ENCODE results near the gene DYRK1B. TPM values are rescaled to one million over a fixed set of nuclear protein-coding genes. Genes with fewer than 3 reads are reported as not detected.

The DYRK1B gene
- total RNA-seq, 6 experiments from 2014 or later: 2.5 to 6.3 (median 4.4) TPM

DNA sequence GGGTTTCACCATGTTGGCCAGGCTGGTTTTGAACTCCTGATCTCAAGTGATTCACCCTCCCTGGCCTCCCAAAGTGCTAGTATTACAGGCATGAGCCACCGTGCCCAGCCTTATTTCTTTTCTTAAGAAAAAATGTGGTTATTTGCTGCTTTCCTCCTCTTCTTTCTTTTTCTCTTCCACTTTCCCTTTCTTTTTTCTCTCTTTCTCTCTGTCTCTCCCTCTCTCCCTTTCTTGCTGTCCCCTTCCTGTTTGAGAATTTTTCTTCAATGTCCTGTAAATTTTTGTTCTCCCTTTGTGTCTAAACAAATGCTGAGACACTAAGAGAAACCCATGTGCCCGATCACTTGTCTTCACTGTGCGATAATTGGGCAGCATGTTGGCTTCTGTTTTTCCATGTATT lies 53.1 kb downstream of the DYRK1B start:
- TF ChIP-seq POLR2A (IDR thresholded peaks at IDR 0.05): no peak
- TF ChIP-seq, protein P1, sequence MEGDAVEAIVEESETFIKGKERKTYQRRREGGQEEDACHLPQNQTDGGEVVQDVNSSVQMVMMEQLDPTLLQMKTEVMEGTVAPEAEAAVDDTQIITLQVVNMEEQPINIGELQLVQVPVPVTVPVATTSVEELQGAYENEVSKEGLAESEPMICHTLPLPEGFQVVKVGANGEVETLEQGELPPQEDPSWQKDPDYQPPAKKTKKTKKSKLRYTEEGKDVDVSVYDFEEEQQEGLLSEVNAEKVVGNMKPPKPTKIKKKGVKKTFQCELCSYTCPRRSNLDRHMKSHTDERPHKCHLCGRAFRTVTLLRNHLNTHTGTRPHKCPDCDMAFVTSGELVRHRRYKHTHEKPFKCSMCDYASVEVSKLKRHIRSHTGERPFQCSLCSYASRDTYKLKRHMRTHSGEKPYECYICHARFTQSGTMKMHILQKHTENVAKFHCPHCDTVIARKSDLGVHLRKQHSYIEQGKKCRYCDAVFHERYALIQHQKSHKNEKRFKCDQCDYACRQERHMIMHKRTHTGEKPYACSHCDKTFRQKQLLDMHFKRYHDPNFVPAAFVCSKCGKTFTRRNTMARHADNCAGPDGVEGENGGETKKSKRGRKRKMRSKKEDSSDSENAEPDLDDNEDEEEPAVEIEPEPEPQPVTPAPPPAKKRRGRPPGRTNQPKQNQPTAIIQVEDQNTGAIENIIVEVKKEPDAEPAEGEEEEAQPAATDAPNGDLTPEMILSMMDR (IDR thresholded peaks at IDR 0.05): no peak
- 70% methylated on average over 3 of the region's 3 CpGs for WGBS (ENCODE audit: insufficient coverage, low coverage, low lambda C conversion rate, missing lambda C conversion rate)

DNA sequence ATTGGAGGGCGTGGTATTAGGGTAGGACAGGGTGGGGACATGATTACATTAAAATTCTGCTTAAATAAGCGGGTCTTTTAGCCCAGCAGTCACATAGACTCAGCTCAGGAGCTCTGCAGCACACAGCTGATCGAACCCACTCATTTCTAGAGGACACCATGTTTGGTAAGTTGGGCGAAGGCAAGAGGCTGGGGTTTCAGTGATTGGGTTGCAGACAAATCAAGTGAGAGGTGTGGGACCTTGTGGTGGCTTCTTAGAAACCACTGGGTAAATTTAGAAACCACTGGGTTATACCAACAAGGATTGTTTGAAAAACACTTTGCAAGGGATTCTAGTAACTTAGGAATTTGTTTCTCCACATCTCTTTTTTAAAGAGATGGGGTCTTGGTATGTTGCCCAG lies 55.2 kb downstream of the DYRK1B start, which contains the start of gene LEUTX:
LEUTX (plus strand) TSS at position 92 of the 400 bp plus-strand sequence; CDS start at position 159, 67 bp downstream.
- no peak within 1 kb of the TSS for H3K4me3 ChIP-seq
- H3K9me3 ChIP-seq: no peaks in the 10 kb centered on the region
- no peaks in the 10 kb centered on the region for H3K36me3 ChIP-seq
- WGBS (ENCODE audit: insufficient coverage, low coverage, low lambda C conversion rate, missing lambda C conversion rate): 35% methylated on average over 4 of the region's 4 CpGs
- intact Hi-C loops (cut with DNase I): no loop called here
- H3K27me3 ChIP-seq: no peaks in the 10 kb centered on the region
- H3K4me1 ChIP-seq: no peaks in the 10 kb centered on the region
- no peak for TF ChIP-seq POLR2A (IDR thresholded peaks at IDR 0.05)
- TF ChIP-seq, protein P1 (IDR thresholded peaks at IDR 0.05): no peak
- H3K27ac ChIP-seq: no peak within 1 kb of the TSS
- ATAC-seq (no peak), DNase-seq (no peak)

More for the DNA sequence above, 53.1 kb downstream of the DYRK1B start:
- no peak overlapping the region for H3K4me3 ChIP-seq
- H3K27ac ChIP-seq: no peak overlapping the region
- ATAC-seq (no peak), DNase-seq (no peak)
- H3K9me3 ChIP-seq: no peaks in the 10 kb centered on the region
- no peaks in the 10 kb centered on the region for H3K27me3 ChIP-seq
- no peaks in the 10 kb centered on the region for H3K36me3 ChIP-seq
- intact Hi-C loops (cut with DNase I): no loop called here
- H3K4me1 ChIP-seq: no peaks in the 10 kb centered on the region

Small RNA genes within 50 kb of the gene (microRNA-seq; reads per million reads assigned to microRNA genes)
- 0 reads per million in 2 donors for gene MIR6719

Small RNA genes within 50 kb of the gene (small RNA-seq; reads per million reads assigned to genes)
- gene MIR6719: 0 reads per million in 2 experiments

Other genes with a start within 250 kb of the DYRK1B start
- gene LGALS13, start 231.6 kb downstream of the DYRK1B start, total RNA-seq: not detected
- not detected for gene LGALS16, start 178.2 kb downstream of the DYRK1B start, total RNA-seq
- not detected for gene LGALS14, start 129.7 kb downstream of the DYRK1B start, total RNA-seq
- not detected for gene CLC, start 96.1 kb downstream of the DYRK1B start, total RNA-seq
- not detected for gene LEUTX, start 55.3 kb downstream of the DYRK1B start, total RNA-seq
- gene FBL, start 12.2 kb upstream of the DYRK1B start, total RNA-seq: 10 to 100 TPM; 46.1 to 76.2 (median 51.4) TPM
- 10 to 100 TPM in 1 of 6 experiments, 1 to 10 TPM in 5; 3.8 to 31.6 (median 3.9) TPM for gene FCGBP, start 100.5 kb upstream of the DYRK1B start, total RNA-seq
- 100 to 1,000 TPM in 1 of 6 experiments, 10 to 100 TPM in 5; 40.0 to 106 (median 52.5) TPM for gene PSMC4, start 137.0 kb upstream of the DYRK1B start, total RNA-seq
- 1 to 10 TPM; 1.5 to 5.4 (median 3.5) TPM for gene ZNF546, start 162.9 kb upstream of the DYRK1B start, total RNA-seq
- 1 to 10 TPM; 3.2 to 9.6 (median 5.8) TPM for gene ZNF780B, start 222.1 kb upstream of the DYRK1B start, total RNA-seq